ENCODE measurements around the gene NRP1.

NRP1 gene

DNA sequence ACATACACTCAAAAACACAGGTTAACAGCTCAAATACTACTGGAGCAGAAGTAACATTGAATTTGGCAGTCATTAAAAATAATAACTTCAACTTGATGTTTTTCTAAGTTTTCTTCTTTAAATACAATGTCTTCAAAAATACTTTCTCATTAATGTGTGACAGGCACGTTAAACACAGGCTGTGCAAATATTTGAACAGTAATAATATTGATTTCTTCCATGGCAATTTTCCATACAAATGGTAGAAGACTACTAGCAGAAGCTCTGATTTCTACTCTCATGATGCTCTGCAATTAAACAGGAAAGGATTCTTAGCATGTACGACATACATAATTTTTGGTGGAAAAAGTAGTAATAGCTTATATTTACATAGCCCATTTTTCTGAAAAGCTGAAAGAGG is 47.4 kb downstream of the NRP1 start:
- TF ChIP-seq EP300 (IDR thresholded peaks at IDR 0.05; ENCODE audit: borderline replicate concordance) (no peak), TEAD4 (IDR thresholded peaks at IDR 0.05) (no peak), CEBPB (IDR thresholded peaks at IDR 0.05) (no peak), FOXM1 (IDR thresholded peaks at IDR 0.05; ENCODE audit: borderline replicate concordance, low read depth) (no peak)

DNA sequence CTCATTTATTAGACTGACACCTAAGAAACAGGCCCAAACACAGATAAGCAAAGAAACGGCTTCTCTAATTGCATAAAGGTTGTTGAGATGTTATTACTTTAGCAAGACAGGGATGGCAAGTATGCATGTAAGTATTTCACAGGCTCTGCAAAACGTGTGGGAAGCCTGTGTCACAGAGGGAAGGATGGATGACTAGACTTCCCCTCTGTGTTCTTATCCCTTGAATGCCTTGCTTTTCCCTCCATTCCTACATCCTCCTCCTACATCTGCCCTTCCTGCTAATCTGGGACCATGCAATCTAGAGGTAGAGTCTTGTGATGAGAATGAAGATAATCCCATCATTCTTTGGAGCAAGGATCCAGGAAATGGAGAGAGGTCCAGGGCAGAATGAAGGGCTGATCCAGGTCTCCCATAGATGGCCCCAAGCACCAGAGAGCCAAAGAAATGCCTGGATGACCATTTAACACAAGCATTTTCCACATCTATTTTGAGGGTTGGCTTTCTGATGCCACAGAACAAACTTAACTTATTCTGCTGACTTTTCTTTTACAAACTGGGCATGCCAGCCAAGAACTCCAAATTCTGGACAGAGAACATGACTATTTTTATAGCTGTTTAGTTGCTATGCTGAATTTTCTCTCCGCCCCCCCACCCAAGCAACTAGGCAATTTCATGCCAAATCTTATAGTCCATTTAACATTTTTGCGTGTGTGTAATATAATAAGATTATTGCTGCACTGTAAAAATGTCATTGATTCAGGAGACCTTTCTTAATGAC is 48.1 kb downstream of the NRP1 start:
- TF ChIP-seq ZBTB7A (IDR thresholded peaks at IDR 0.05; ENCODE audit: low read depth): no peak
- no peak for TF ChIP-seq NFIC (IDR thresholded peaks at IDR 0.05)
- TF ChIP-seq, protein P1, sequence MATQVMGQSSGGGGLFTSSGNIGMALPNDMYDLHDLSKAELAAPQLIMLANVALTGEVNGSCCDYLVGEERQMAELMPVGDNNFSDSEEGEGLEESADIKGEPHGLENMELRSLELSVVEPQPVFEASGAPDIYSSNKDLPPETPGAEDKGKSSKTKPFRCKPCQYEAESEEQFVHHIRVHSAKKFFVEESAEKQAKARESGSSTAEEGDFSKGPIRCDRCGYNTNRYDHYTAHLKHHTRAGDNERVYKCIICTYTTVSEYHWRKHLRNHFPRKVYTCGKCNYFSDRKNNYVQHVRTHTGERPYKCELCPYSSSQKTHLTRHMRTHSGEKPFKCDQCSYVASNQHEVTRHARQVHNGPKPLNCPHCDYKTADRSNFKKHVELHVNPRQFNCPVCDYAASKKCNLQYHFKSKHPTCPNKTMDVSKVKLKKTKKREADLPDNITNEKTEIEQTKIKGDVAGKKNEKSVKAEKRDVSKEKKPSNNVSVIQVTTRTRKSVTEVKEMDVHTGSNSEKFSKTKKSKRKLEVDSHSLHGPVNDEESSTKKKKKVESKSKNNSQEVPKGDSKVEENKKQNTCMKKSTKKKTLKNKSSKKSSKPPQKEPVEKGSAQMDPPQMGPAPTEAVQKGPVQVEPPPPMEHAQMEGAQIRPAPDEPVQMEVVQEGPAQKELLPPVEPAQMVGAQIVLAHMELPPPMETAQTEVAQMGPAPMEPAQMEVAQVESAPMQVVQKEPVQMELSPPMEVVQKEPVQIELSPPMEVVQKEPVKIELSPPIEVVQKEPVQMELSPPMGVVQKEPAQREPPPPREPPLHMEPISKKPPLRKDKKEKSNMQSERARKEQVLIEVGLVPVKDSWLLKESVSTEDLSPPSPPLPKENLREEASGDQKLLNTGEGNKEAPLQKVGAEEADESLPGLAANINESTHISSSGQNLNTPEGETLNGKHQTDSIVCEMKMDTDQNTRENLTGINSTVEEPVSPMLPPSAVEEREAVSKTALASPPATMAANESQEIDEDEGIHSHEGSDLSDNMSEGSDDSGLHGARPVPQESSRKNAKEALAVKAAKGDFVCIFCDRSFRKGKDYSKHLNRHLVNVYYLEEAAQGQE (IDR thresholded peaks at IDR 0.05; ENCODE audit: low read depth): no peak
- TF ChIP-seq TAF1 (IDR thresholded peaks at IDR 0.05; ENCODE audit: low read depth): no peak
- TF ChIP-seq CREB1 (IDR thresholded peaks at IDR 0.05; ENCODE audit: low read depth): no peak
- no peak for TF ChIP-seq EGR1 (IDR thresholded peaks at IDR 0.05)
- no peak for TF ChIP-seq EP300 (IDR thresholded peaks at IDR 0.05; ENCODE audit: borderline replicate concordance)
- TF ChIP-seq, protein P2, sequence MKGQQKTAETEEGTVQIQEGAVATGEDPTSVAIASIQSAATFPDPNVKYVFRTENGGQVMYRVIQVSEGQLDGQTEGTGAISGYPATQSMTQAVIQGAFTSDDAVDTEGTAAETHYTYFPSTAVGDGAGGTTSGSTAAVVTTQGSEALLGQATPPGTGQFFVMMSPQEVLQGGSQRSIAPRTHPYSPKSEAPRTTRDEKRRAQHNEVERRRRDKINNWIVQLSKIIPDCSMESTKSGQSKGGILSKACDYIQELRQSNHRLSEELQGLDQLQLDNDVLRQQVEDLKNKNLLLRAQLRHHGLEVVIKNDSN (IDR thresholded peaks at IDR 0.05): no peak
- no peak for TF ChIP-seq YY1 (IDR thresholded peaks at IDR 0.05; ENCODE audit: low read depth)
- TF ChIP-seq, protein P3, sequence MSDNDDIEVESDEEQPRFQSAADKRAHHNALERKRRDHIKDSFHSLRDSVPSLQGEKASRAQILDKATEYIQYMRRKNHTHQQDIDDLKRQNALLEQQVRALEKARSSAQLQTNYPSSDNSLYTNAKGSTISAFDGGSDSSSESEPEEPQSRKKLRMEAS (IDR thresholded peaks at IDR 0.05): no peak
- no peak for TF ChIP-seq FOXM1 (IDR thresholded peaks at IDR 0.05; ENCODE audit: borderline replicate concordance, low read depth)

DNA sequence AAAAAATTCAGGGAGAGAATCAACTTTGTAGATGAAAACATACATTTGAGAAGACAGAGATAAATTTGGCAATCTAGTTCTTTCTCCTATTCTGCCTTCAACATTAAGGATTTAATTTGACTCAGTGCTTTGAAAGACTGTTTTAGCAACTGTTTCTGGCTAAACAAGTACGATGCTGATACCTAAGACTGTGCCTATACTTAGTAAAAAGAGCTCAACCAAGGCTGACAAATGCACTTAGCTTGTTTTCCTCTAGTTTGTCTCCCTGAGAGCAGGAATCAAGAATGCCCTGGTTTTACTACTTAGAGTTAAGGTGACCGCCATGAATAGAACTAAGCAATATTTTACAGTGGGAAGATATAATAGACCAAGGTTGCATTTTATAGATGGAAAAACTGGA is 49.5 kb downstream of the NRP1 start:
- no peak for TF ChIP-seq NFIC (IDR thresholded peaks at IDR 0.05)
- TF ChIP-seq EGR1 (IDR thresholded peaks at IDR 0.05): no peak
- TF ChIP-seq, protein P1 (IDR thresholded peaks at IDR 0.05; ENCODE audit: low read depth): no peak
- TF ChIP-seq ZBTB7A (IDR thresholded peaks at IDR 0.05; ENCODE audit: low read depth): no peak
- TF ChIP-seq FOXM1 (IDR thresholded peaks at IDR 0.05; ENCODE audit: borderline replicate concordance, low read depth): no peak
- TF ChIP-seq YY1 (IDR thresholded peaks at IDR 0.05; ENCODE audit: low read depth): no peak
- no peak for TF ChIP-seq TAF1 (IDR thresholded peaks at IDR 0.05; ENCODE audit: low read depth)
- no peak for TF ChIP-seq CREB1 (IDR thresholded peaks at IDR 0.05; ENCODE audit: low read depth)
- TF ChIP-seq RAD21 (IDR thresholded peaks at IDR 0.05; ENCODE audit: low read depth): no peak
- no peak for TF ChIP-seq EP300 (IDR thresholded peaks at IDR 0.05; ENCODE audit: borderline replicate concordance)
- TF ChIP-seq, protein P3 (IDR thresholded peaks at IDR 0.05): no peak
- TF ChIP-seq TEAD4 (IDR thresholded peaks at IDR 0.05): no peak
- TF ChIP-seq, protein P2 (IDR thresholded peaks at IDR 0.05): no peak
- no peak for TF ChIP-seq TCF12 (IDR thresholded peaks at IDR 0.05; ENCODE audit: low read depth)

DNA sequence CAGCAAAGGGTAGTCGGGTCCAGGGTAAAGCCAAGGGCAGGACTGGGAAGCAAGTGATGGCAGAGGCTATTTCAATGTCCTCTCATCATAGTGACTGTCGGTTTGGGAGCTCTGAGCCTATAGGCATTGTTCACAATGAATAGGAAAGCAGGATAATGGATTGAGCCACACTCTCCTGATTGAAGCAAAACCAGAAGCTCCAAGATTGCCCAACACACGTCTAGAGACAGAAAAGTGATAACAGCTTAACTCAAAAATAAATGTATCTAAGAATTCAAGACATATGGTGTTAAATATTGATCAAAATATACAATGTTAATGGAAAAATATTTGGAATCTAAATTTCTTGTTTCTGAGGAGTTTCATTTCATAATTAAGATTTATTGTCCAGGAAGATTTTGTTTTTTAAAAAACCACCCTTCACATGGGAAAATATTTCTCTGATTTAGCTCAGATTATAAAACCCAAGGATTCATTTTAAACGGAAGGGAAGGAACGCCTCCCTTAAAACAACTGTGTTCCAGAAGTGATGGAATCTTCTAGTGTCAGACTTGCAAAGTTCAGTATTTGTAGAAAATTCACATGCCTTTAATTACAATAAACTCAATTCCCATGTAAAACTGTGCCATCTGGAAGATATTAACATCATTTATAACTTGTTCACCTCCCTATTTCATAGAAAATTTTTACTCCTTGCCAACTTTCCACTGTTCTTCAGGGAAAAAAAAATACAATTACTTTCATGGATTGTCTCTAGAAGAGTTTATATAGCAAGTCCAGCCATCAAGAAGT is 54.5 kb downstream of the NRP1 start:
- TF ChIP-seq RAD21 (IDR thresholded peaks at IDR 0.05; ENCODE audit: low read depth): no peak
- TF ChIP-seq TCF12 (IDR thresholded peaks at IDR 0.05; ENCODE audit: low read depth): no peak
- TF ChIP-seq, protein P3 (IDR thresholded peaks at IDR 0.05): no peak
- no peak for TF ChIP-seq TEAD4 (IDR thresholded peaks at IDR 0.05)
- no peak for TF ChIP-seq EGR1 (IDR thresholded peaks at IDR 0.05)
- TF ChIP-seq, protein P2 (IDR thresholded peaks at IDR 0.05): no peak
- no peak for TF ChIP-seq FOXM1 (IDR thresholded peaks at IDR 0.05; ENCODE audit: borderline replicate concordance, low read depth)
- TF ChIP-seq CREB1 (IDR thresholded peaks at IDR 0.05; ENCODE audit: low read depth): no peak
- TF ChIP-seq TAF1 (IDR thresholded peaks at IDR 0.05; ENCODE audit: low read depth): no peak
- TF ChIP-seq NFIC (IDR thresholded peaks at IDR 0.05): no peak
- TF ChIP-seq CEBPB (IDR thresholded peaks at IDR 0.05): no peak
- no peak for TF ChIP-seq EP300 (IDR thresholded peaks at IDR 0.05; ENCODE audit: borderline replicate concordance)
- TF ChIP-seq ZBTB7A (IDR thresholded peaks at IDR 0.05; ENCODE audit: low read depth): no peak
- TF ChIP-seq, protein P1 (IDR thresholded peaks at IDR 0.05; ENCODE audit: low read depth): no peak
- TF ChIP-seq YY1 (IDR thresholded peaks at IDR 0.05; ENCODE audit: low read depth): no peak
